B cell (primary cell): ENCODE results near the gene SLC7A6OS.

Experiments
- CTCF ChIP-seq: fragments of 200-600 bp; IDR thresholded peaks from one replicate; pipeline ENCODE4 v1.8.0; 2022; ENCODE audit warnings: antibody characterized with exemption, mild to moderate bottlenecking
- EZH2 ChIP-seq: IDR thresholded peaks from 2 replicates; pipeline ENCODE4 v1.6.1; 2012; ENCODE audit warnings: borderline replicate concordance, low read depth, mild to moderate bottlenecking, moderate library complexity, low read length; ENCODE audit not compliant: insufficient read depth, poor library complexity, severe bottlenecking

GRCh38 chr16:68251832-68252231 lies 58.9 kb downstream of the SLC7A6OS start:
- TF ChIP-seq CTCF (no peak), EZH2 (no peak)
